GM12864 (cell line): Measurements from ENCODE around the gene DCP2.

Experiments
- DNase-seq: peaks from one replicate; pipeline ENCODE4 v3.0.0-alpha.2; 2011; ENCODE audit warnings: low read depth
- H3K4me3 ChIP-seq: 2 replicates; pipeline ENCODE4 v1.5.1; 2011; ENCODE audit warnings: mild to moderate bottlenecking, low read depth, low read length, control low read depth
- CTCF ChIP-seq: IDR thresholded peaks from 2 replicates; pipeline ENCODE4 v1.5.1; 2011; ENCODE audit warnings: low read depth, mild to moderate bottlenecking, moderate library complexity, low read length, control low read depth, inconsistent platforms; ENCODE audit errors: missing control alignments

The DCP2 gene

GRCh38 chr5:113062869-113063508 is 86.4 kb downstream of the DCP2 start:
- no peak for DNase-seq
- no peak for TF ChIP-seq CTCF
- H3K4me3 ChIP-seq: no peak overlapping the region

DNA sequence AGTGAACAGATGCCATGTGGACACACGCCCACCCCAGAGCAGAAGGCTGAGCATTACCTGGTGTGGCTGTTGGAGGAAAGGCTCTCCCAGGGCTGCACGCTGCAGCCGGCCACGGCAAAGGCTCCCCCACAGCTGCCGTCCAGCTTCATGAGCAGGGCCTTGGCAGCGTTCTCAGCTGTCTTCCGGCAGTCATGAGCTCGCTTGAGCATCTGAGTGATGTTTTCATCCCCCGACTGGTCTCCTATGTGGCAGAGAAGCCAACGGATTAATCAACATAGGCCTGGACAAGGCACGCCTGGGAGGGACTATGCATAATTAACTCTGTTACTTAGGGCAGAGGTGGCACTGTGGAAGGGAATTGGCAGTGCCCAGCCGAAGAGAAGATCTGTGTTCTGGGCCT is 87.3 kb downstream of the DCP2 start:
- TF ChIP-seq CTCF: no peak
- no peak for DNase-seq
- no peak overlapping the region for H3K4me3 ChIP-seq

- no peak overlapping the region for H3K4me3 ChIP-seq
- no peak for DNase-seq
- TF ChIP-seq CTCF: no peak
Observed at GRCh38 chr5:113064806-113065205, 88.2 kb downstream of the DCP2 start.

DNA sequence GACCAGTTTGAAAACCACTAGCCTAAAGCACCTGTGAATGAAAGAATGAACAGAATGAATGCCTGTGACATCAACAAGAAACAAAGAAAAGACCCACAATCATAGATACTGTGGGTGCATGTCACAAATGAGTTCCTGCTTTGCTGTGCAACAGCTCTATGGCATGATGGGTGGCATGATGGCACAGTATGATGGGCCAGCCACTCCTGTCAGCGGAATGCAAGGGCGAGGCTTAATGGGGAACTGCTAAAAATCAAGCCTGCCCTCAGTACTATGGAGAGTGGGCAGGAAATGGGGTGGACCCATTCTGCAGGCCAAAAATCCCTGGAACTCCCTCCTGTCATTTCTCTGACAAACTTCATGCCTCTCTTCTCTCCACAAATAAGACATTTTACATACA is 89.0 kb downstream of the DCP2 start:
- H3K4me3 ChIP-seq: no peak overlapping the region
- DNase-seq: no peak
- TF ChIP-seq CTCF: no peak

GRCh38 chr5:113067635-113068344 is 91.2 kb downstream of the DCP2 start:
- TF ChIP-seq CTCF: no peak
- no peak for DNase-seq
- H3K4me3 ChIP-seq: no peak overlapping the region

DNA sequence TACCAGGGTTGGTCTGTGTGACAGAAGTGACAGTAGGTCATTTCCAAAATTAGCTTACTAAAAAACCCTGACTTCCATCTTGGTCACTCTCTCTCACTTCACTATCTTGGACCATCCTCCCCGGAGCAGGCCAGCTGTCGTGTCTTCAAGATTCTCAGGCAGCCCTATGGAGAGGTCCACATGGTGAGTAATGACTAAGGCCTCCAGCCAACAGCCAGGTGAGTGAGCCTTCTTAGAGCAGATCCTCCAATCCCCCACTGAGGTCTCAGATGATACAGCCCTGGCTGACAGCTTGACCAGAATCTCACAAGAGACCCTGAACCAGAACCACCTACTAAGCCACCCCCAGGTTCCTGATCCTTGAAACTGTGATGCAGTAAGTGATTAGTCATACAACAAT is 92.0 kb downstream of the DCP2 start:
- H3K4me3 ChIP-seq: no peak overlapping the region
- no peak for TF ChIP-seq CTCF
- no peak for DNase-seq
